Astrocyte (in vitro differentiated cells and primary cell): ENCODE data around the gene PLD5. TPM values are rescaled to one million over a fixed set of nuclear protein-coding genes. Genes with fewer than 3 reads are reported as not detected.

Source experiments
- DNase-seq: peaks from one replicate; pipeline ENCODE4 v3.0.0-alpha.2; 2010; ENCODE audit warnings: low read depth
- FAIRE-seq: peaks from 2 replicates; lab custom pipeline; 2011; peaks lifted over from hg19 to GRCh38; lab: Jason Lieb, UNC
- H2AFZ ChIP-seq: 2 replicates; pipeline ENCODE4 v1.6.0; 2012; ENCODE audit warnings: low read depth, low read length, inconsistent platforms
- H3K27ac ChIP-seq: 2 replicates; pipeline ENCODE4 v1.5.1; 2011; ENCODE audit warnings: low read depth, low read length, inconsistent platforms
- H3K27me3 ChIP-seq: 2 replicates; pipeline ENCODE4 v1.6.0; 2011; ENCODE audit warnings: low read length, inconsistent platforms; ENCODE audit not compliant: insufficient read depth
- H3K36me3 ChIP-seq: 2 replicates; pipeline ENCODE4 v1.5.1; 2011; ENCODE audit warnings: low read length, inconsistent platforms; ENCODE audit not compliant: insufficient read depth
- H3K4me1 ChIP-seq: 2 replicates; pipeline ENCODE4 v1.5.1; 2011; ENCODE audit warnings: low read length, inconsistent platforms; ENCODE audit not compliant: insufficient read depth
- H3K4me2 ChIP-seq: 2 replicates; pipeline ENCODE4 v1.6.0; 2012; ENCODE audit warnings: low read length, inconsistent platforms
- H3K4me3 ChIP-seq: 2 replicates; pipeline ENCODE4 v1.5.1; 2011; ENCODE audit warnings: low read depth, mild to moderate bottlenecking, low read length, inconsistent platforms; ENCODE audit not compliant: insufficient read depth
- H3K79me2 ChIP-seq: 2 replicates; pipeline ENCODE4 v1.6.0; 2012; ENCODE audit warnings: mild to moderate bottlenecking, low read length, inconsistent platforms; ENCODE audit not compliant: insufficient read depth
- H3K9ac ChIP-seq: 2 replicates; pipeline ENCODE4 v1.6.0; 2012; ENCODE audit warnings: mild to moderate bottlenecking, low read length, inconsistent platforms
- H3K9me3 ChIP-seq: 2 replicates; pipeline ENCODE4 v1.5.1; 2012; ENCODE audit warnings: low read depth, mild to moderate bottlenecking, low read length, inconsistent platforms; ENCODE audit not compliant: insufficient read depth
- H4K20me1 ChIP-seq: 2 replicates; pipeline ENCODE4 v1.6.0; 2012; ENCODE audit warnings: low read length, inconsistent platforms; ENCODE audit not compliant: insufficient read depth
- H3K27ac Mint-ChIP-seq: one replicate; pipeline ENCODE4 v1.8.0; 2021; ENCODE audit warnings: mild to moderate bottlenecking, mixed read lengths; ENCODE audit not compliant: unreplicated experiment
- H3K27me3 Mint-ChIP-seq: one replicate; pipeline ENCODE4 v1.8.0; 2021; ENCODE audit warnings: low read depth, mixed read lengths; ENCODE audit not compliant: unreplicated experiment
- H3K36me3 Mint-ChIP-seq: one replicate; pipeline ENCODE4 v1.8.0; 2021; ENCODE audit warnings: low read depth, mixed read lengths; ENCODE audit not compliant: unreplicated experiment
- H3K4me1 Mint-ChIP-seq: one replicate; pipeline ENCODE4 v1.8.0; 2021; ENCODE audit warnings: low read depth, mixed read lengths; ENCODE audit not compliant: unreplicated experiment
- H3K4me3 Mint-ChIP-seq: one replicate; pipeline ENCODE4 v1.8.0; 2021; ENCODE audit warnings: mild to moderate bottlenecking, moderate library complexity, mixed read lengths; ENCODE audit not compliant: unreplicated experiment
- H3K9me3 Mint-ChIP-seq: one replicate; pipeline ENCODE4 v1.8.0; 2021; ENCODE audit warnings: mild to moderate bottlenecking, mixed read lengths; ENCODE audit not compliant: unreplicated experiment
- CTCF ChIP-seq: IDR thresholded peaks from 2 replicates; pipeline ENCODE4 v1.5.1; 2011; ENCODE audit warnings: low read depth, mild to moderate bottlenecking, inconsistent platforms, low read length, moderate library complexity; ENCODE audit not compliant: insufficient read depth
- EZH2 ChIP-seq: IDR thresholded peaks from 2 replicates; pipeline ENCODE4 v1.6.1; 2012; ENCODE audit warnings: mild to moderate bottlenecking, low read length, inconsistent platforms; ENCODE audit not compliant: insufficient read depth
- total RNA-seq: library from RNA; stranded (reverse); gene quantifications from 2 replicates; pipeline ENCODE4 v1.2.1, GENCODE V29; 2021

The PLD5 gene
- total RNA-seq, 1 donor from 2014 or later = 4.9 TPM

DNA sequence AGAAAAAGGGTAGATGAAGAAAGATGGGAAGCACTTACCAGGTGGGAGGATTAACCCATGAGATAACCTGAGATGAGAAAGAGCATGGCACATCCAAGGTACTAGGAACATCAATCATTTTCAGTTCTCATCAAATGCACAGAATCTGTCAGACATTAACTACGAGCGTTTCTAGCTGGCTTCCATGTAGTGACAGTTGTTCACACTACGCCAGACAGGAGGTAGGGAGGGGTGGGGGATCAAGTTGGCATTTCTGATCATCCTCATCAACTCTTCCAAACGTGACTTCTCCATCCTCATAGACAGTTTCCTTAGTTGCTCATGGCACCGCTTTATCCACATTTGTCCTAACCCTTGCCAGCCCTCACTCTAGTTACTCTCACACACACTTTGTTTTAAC lies 120.2 kb downstream of the PLD5 start:
- H3K27me3 ChIP-seq = no peaks in the 10 kb centered on the region
- no peaks in the 10 kb centered on the region for H3K36me3 ChIP-seq
- no peak for DNase-seq
- H3K9ac ChIP-seq = no peak overlapping the region
- Mint-ChIP-seq H3K27ac (no peak overlapping the region), H3K4me3 (no peak overlapping the region), H3K27me3 (peaks cover 3% of the 10 kb centered on the region), H3K36me3 (no peaks in the 10 kb centered on the region), H3K4me1 (no peaks in the 10 kb centered on the region), H3K9me3 (peaks cover 3% of the 10 kb centered on the region)
- H4K20me1 ChIP-seq = no peaks in the 10 kb centered on the region
- TF ChIP-seq CTCF (no peak), EZH2 (no peak)
- no peak overlapping the region for H3K4me2 ChIP-seq
- no peaks in the 10 kb centered on the region for H3K9me3 ChIP-seq
- no peak for FAIRE-seq
- no peak overlapping the region for H2AFZ ChIP-seq
- H3K79me2 ChIP-seq = no peaks in the 10 kb centered on the region
- no peak overlapping the region for H3K4me3 ChIP-seq
- H3K27ac ChIP-seq = no peak overlapping the region
- no peaks in the 10 kb centered on the region for H3K4me1 ChIP-seq

- Histone ChIP-seq H3K27me3 (no peaks in the 10 kb centered on the region), H2AFZ (no peak overlapping the region), H3K9me3 (no peaks in the 10 kb centered on the region), H3K27ac (no peak overlapping the region), H3K4me2 (no peak overlapping the region), H3K79me2 (no peaks in the 10 kb centered on the region), H3K4me3 (no peak overlapping the region), H3K4me1 (no peaks in the 10 kb centered on the region), H3K36me3 (no peaks in the 10 kb centered on the region), H3K9ac (no peak overlapping the region), H4K20me1 (no peaks in the 10 kb centered on the region)
- Mint-ChIP-seq H3K27ac (no peak overlapping the region), H3K9me3 (peaks cover 3% of the 10 kb centered on the region), H3K4me1 (no peaks in the 10 kb centered on the region), H3K36me3 (no peaks in the 10 kb centered on the region), H3K4me3 (no peak overlapping the region), H3K27me3 (peaks cover 3% of the 10 kb centered on the region)
- FAIRE-seq = no peak
- TF ChIP-seq CTCF (no peak), EZH2 (no peak)
- DNase-seq = no peak
These were observed 121.5 kb downstream of the PLD5 start for GRCh38 chr1:242402956-242403355.

- no peak for TF ChIP-seq CTCF
- TF ChIP-seq EZH2 = no peak
- FAIRE-seq (no peak), DNase-seq (no peak)
- Histone ChIP-seq H3K4me1 (no peaks in the 10 kb centered on the region), H3K4me2 (no peak overlapping the region), H3K27ac (no peak overlapping the region), H3K79me2 (no peaks in the 10 kb centered on the region), H3K4me3 (no peak overlapping the region), H3K36me3 (no peaks in the 10 kb centered on the region), H4K20me1 (no peaks in the 10 kb centered on the region), H3K27me3 (no peaks in the 10 kb centered on the region), H2AFZ (no peak overlapping the region), H3K9ac (no peak overlapping the region), H3K9me3 (no peaks in the 10 kb centered on the region)
- Mint-ChIP-seq H3K36me3 (no peaks in the 10 kb centered on the region), H3K4me1 (no peaks in the 10 kb centered on the region), H3K9me3 (peaks cover 3% of the 10 kb centered on the region), H3K27ac (no peak overlapping the region), H3K27me3 (peaks cover 3% of the 10 kb centered on the region), H3K4me3 (no peak overlapping the region)
These were observed 122.6 kb downstream of the PLD5 start for GRCh38 chr1:242401937-242402336.
